Ishikawa (cell line): ENCODE results near the gene BMPER.

Source experiments
- EP300 ChIP-seq: IDR thresholded peaks from 2 replicates; pipeline ENCODE4 v1.6.1; 2012; ENCODE audit warnings: borderline replicate concordance
- NFIC ChIP-seq: IDR thresholded peaks from 2 replicates; pipeline ENCODE4 v1.6.1; 2012
- REST ChIP-seq: IDR thresholded peaks from 2 replicates; pipeline ENCODE4 v1.6.1; 2012; ENCODE audit warnings: low read depth, mild to moderate bottlenecking
- TF ChIP-seq, protein P1 (sequence below): IDR thresholded peaks from 2 replicates; pipeline ENCODE4 v1.6.1; 2012

DNA sequence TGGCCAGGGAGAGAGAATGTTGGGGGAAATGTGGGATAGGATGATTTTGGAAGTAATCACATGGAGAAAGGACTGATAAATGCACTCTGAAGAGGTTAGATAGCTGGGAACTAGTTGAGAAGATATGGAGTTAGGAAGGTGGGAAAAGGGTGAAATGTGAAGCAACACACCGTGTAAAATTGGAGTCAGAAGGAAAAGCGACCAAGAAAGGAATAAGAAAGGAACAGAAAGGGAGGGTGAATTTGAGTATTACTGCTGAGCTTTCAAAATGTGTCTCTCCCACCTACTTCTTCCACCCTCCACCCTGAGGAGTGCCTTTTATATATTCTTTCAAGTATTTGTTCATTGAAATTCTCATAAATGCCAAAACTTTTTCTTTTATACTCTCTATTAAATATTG, 171.8 kb downstream of the BMPER start:
- TF ChIP-seq, protein P1, sequence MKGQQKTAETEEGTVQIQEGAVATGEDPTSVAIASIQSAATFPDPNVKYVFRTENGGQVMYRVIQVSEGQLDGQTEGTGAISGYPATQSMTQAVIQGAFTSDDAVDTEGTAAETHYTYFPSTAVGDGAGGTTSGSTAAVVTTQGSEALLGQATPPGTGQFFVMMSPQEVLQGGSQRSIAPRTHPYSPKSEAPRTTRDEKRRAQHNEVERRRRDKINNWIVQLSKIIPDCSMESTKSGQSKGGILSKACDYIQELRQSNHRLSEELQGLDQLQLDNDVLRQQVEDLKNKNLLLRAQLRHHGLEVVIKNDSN = no peak
- TF ChIP-seq EP300 (no peak), REST (no peak), NFIC (no peak)
